H9 (cell line): Measurements from ENCODE around the gene GAS6. TPM values are rescaled to one million over a fixed set of nuclear protein-coding genes. Genes with fewer than 3 reads are reported as not detected.
A peak's percentile ranks its signal among the peaks of the same experiment; 100 is the strongest.

ENCODE experiments used
- DNase-seq: peaks from one replicate; pipeline ENCODE4 v3.0.0-alpha.2; 2017
- H2AFZ ChIP-seq: one replicate; pipeline ENCODE4 v1.6.1; 2013; ENCODE audit warnings: mild to moderate bottlenecking, low read length, control low read depth, moderate library complexity
- H2AK5ac ChIP-seq: 2 replicates; pipeline ENCODE4 v1.6.1; 2013; ENCODE audit warnings: low read length, control low read depth, mixed read lengths; ENCODE audit not compliant: insufficient read length
- H2BK120ac ChIP-seq: one replicate; pipeline ENCODE4 v1.6.1; 2013; ENCODE audit warnings: low read depth, mild to moderate bottlenecking, low read length, control low read depth, inconsistent platforms; ENCODE audit not compliant: poor library complexity, severe bottlenecking
- H2BK12ac ChIP-seq: 2 replicates; pipeline ENCODE4 v1.6.1; 2013; ENCODE audit warnings: low read length, control low read depth, mixed read lengths, low read depth; ENCODE audit not compliant: insufficient read length
- H2BK15ac ChIP-seq: 2 replicates; pipeline ENCODE4 v1.6.1; 2013; ENCODE audit warnings: low read depth, low read length, control low read depth
- H2BK20ac ChIP-seq: one replicate; pipeline ENCODE4 v1.6.1; 2013; ENCODE audit warnings: low read depth, mild to moderate bottlenecking, low read length, control low read depth, inconsistent platforms; ENCODE audit not compliant: poor library complexity, severe bottlenecking
- H2BK5ac ChIP-seq: 2 replicates; pipeline ENCODE4 v1.6.1; 2013; ENCODE audit warnings: low read length, control low read depth, mixed read lengths; ENCODE audit not compliant: insufficient read length
- H3K14ac ChIP-seq: 2 replicates; pipeline ENCODE4 v1.6.1; 2013; ENCODE audit warnings: low read length, control low read depth; ENCODE audit not compliant: insufficient read depth
- H3K18ac ChIP-seq: 2 replicates; pipeline ENCODE4 v1.6.1; 2013; ENCODE audit warnings: low read depth, mild to moderate bottlenecking, mixed read lengths, low read length, control low read depth; ENCODE audit not compliant: insufficient read length
- H3K23ac ChIP-seq: 2 replicates; pipeline ENCODE4 v1.6.1; 2013; ENCODE audit warnings: low read length, control low read depth, mixed read lengths, low read depth; ENCODE audit not compliant: insufficient read length
- H3K23me2 ChIP-seq: 2 replicates; pipeline ENCODE4 v1.6.1; 2013; ENCODE audit warnings: low read depth, mild to moderate bottlenecking, mixed read lengths, low read length, control low read depth; ENCODE audit not compliant: insufficient read length, poor library complexity, severe bottlenecking
- H3K27ac ChIP-seq: 2 replicates; pipeline ENCODE4 v1.5.1; 2013; ENCODE audit warnings: low read length, control low read depth, mixed read lengths, low read depth; ENCODE audit not compliant: insufficient read length
- H3K27me3 ChIP-seq: 2 replicates; pipeline ENCODE4 v1.6.1; 2013; ENCODE audit warnings: low read length, control low read depth, inconsistent platforms; ENCODE audit not compliant: insufficient read depth
- H3K4ac ChIP-seq: 2 replicates; pipeline ENCODE4 v1.6.1; 2013; ENCODE audit warnings: low read depth, mild to moderate bottlenecking, control low read depth, inconsistent platforms, low read length, moderate library complexity
- H3K4me1 ChIP-seq: 2 replicates; pipeline ENCODE4 v1.6.1; 2013; ENCODE audit warnings: low read length, control low read depth, inconsistent platforms; ENCODE audit not compliant: insufficient read depth
- H3K4me2 ChIP-seq: 2 replicates; pipeline ENCODE4 v1.6.1; 2013; ENCODE audit warnings: low read length, control low read depth, mixed read lengths; ENCODE audit not compliant: insufficient read length, insufficient read depth
- H3K56ac ChIP-seq: 2 replicates; pipeline ENCODE4 v1.6.1; 2013; ENCODE audit warnings: low read depth, mild to moderate bottlenecking, mixed read lengths, low read length, control low read depth; ENCODE audit not compliant: insufficient read length
- H3K79me1 ChIP-seq: 2 replicates; pipeline ENCODE4 v1.6.1; 2013; ENCODE audit warnings: low read depth, mild to moderate bottlenecking, moderate library complexity, low read length, control low read depth, inconsistent platforms; ENCODE audit not compliant: insufficient read depth, poor library complexity, severe bottlenecking
- H3K79me2 ChIP-seq: 2 replicates; pipeline ENCODE4 v1.6.1; 2013; ENCODE audit warnings: low read length, control low read depth, inconsistent platforms; ENCODE audit not compliant: insufficient read depth
- H3K9ac ChIP-seq: 2 replicates; pipeline ENCODE4 v1.6.1; 2013; ENCODE audit warnings: low read length, control low read depth, mixed read lengths; ENCODE audit not compliant: insufficient read length; ENCODE audit errors: extremely low read depth
- H3K9me3 ChIP-seq: one replicate; pipeline ENCODE4 v1.6.1; 2013; ENCODE audit warnings: low read depth, low read length, inconsistent platforms; ENCODE audit not compliant: control insufficient read depth
- H3T11ph ChIP-seq: one replicate; pipeline ENCODE4 v1.6.1; 2013; ENCODE audit warnings: mild to moderate bottlenecking, low read length, control low read depth, inconsistent platforms
- H4K20me1 ChIP-seq: one replicate; pipeline ENCODE4 v1.6.1; 2013; ENCODE audit not compliant: control insufficient read depth, insufficient read length, insufficient read depth
- H4K5ac ChIP-seq: 2 replicates; pipeline ENCODE4 v1.6.1; 2013; ENCODE audit warnings: low read depth, mild to moderate bottlenecking, mixed read lengths, low read length, control low read depth; ENCODE audit not compliant: insufficient read length
- H4K8ac ChIP-seq: replicated peaks from 2 replicates; pipeline ENCODE4 v1.6.1; 2013; ENCODE audit warnings: low read length, control low read depth, mixed read lengths, low read depth; ENCODE audit not compliant: insufficient read length
- H4K91ac ChIP-seq: 2 replicates; pipeline ENCODE4 v1.6.1; 2013; ENCODE audit warnings: low read depth, mild to moderate bottlenecking, moderate library complexity, mixed read lengths, low read length, control low read depth; ENCODE audit not compliant: insufficient read length
- H3K27ac Mint-ChIP-seq, 3 experiments: 2 replicates in 2 of 3; 3 replicates in 1 of 3; pipeline ENCODE4 v1.8.0; 2020 to 2021; ENCODE audit warnings: mixed read lengths in 3 of 3, mild to moderate bottlenecking in 1 of 3, moderate library complexity in 1 of 3
- H3K27me3 Mint-ChIP-seq: 2 replicates; pipeline ENCODE4 v1.8.0; 2021; ENCODE audit warnings: low read depth, mild to moderate bottlenecking, moderate library complexity, mixed read lengths
- H3K36me3 Mint-ChIP-seq, 3 experiments: 2 replicates in 2 of 3; 3 replicates in 1 of 3; pipeline ENCODE4 v1.8.0; 2020 to 2021; ENCODE audit warnings: low read depth in 3 of 3, mixed read lengths in 3 of 3; ENCODE audit not compliant: insufficient read depth in 1 of 3
- H3K4me1 Mint-ChIP-seq, 2 experiments: 2 replicates each; pipeline ENCODE4 v1.8.0; 2020; ENCODE audit warnings: mixed read lengths in 2 of 2
- H3K4me3 Mint-ChIP-seq, 2 experiments: 2 replicates in 1 of 2; 3 replicates in 1 of 2; pipeline ENCODE4 v1.8.0; 2020 to 2021; ENCODE audit warnings: mild to moderate bottlenecking in 2 of 2, mixed read lengths in 2 of 2, moderate library complexity in 1 of 2
- H3K9me3 Mint-ChIP-seq, 2 experiments: 2 replicates in 1 of 2; 3 replicates in 1 of 2; pipeline ENCODE4 v1.8.0; 2020; ENCODE audit warnings: mild to moderate bottlenecking in 2 of 2, mixed read lengths in 2 of 2, moderate library complexity in 1 of 2
- CTCF ChIP-seq: fragments of 200-600 bp; sonication (generic); conservative IDR thresholded peaks from 3 replicates; pipeline ENCODE4 v1.8.0; 2021; ENCODE audit warnings: antibody characterized with exemption, mild to moderate bottlenecking
- WGBS: extraction: QIAGEN DNeasy Blood & Tissue Kit; methylation state at CpG from one replicate; pipeline ENCODE4 v1.1.7; 2013; ENCODE audit warnings: missing lambda C conversion rate, low lambda C conversion rate, mixed read lengths; ENCODE audit not compliant: insufficient read length; ENCODE audit errors: extremely low coverage; 5-methylcytosine and 5-hydroxymethylcytosine counted together
- total RNA-seq: library from RNA; stranded (reverse); gene quantifications from 2 replicates; pipeline ENCODE4 v1.2.1, GENCODE V29; 2021

Gene GAS6
- total RNA-seq, 1 experiment from 2014 or later: 20.5 TPM

- Histone ChIP-seq H3K4ac (no peak overlapping the region), H2AFZ (no peak overlapping the region), H3K27me3 (no peaks in the 10 kb centered on the region), H4K5ac (no peak overlapping the region), H3K18ac (no peak overlapping the region), H3K9me3 (no peaks in the 10 kb centered on the region), H3K79me1 (no peaks in the 10 kb centered on the region), H2BK120ac (no peak overlapping the region), H3K23me2 (no peaks in the 10 kb centered on the region), H2AK5ac (no peak overlapping the region), H3K56ac (no peak overlapping the region), H4K20me1 (peaks cover under 1% of the 10 kb centered on the region), H3K4me2 (no peak overlapping the region), H2BK20ac (no peak overlapping the region), H3K4me1 (peaks cover 3% of the 10 kb centered on the region; the same call in 1 of the 2 replicates), H3K23ac (no peak overlapping the region), H3K14ac (no peak overlapping the region; the same call in 1 of the 2 replicates), H3K27ac (no peak overlapping the region), H3T11ph (no peak overlapping the region), H4K8ac (no peak overlapping the region), H4K91ac (no peak overlapping the region), H3K79me2 (no peaks in the 10 kb centered on the region; the same call in 1 of the 2 replicates), H2BK5ac (no peak overlapping the region), H2BK12ac (no peak overlapping the region), H3K9ac (no peak overlapping the region), H2BK15ac (no peak overlapping the region)
- no peaks in the 10 kb centered on the region for H3K27me3 Mint-ChIP-seq
- no peak overlapping the region for H3K4me3 Mint-ChIP-seq
- H3K9me3 Mint-ChIP-seq: no peaks in the 10 kb centered on the region; a peak in 1 of 5 replicates
- WGBS: no CpG with 5 or more reads among the region's 31 CpGs
- no peak for TF ChIP-seq CTCF
- H3K36me3 Mint-ChIP-seq: peaks cover 1 to 10% (median 10%) of the 10 kb centered on the region in 3 experiments; a peak in 5 of 7 replicates
- peak; percentile 29 for DNase-seq
- no peak overlapping the region; a peak in 3 of 7 replicates for H3K27ac Mint-ChIP-seq
- H3K4me1 Mint-ChIP-seq: peaks cover 25 to 39% of the 10 kb centered on the region in 2 experiments
These were observed 9.5 kb downstream of the GAS6 start for GRCh38 chr13:113854238-113855011.
